OCI-LY7 (cell line): ENCODE results near the gene GATA6.

Experiments
- EZH2phosphoT487 ChIP-seq: fragments of 200-600 bp; sonication (generic); IDR thresholded peaks from 2 replicates; pipeline ENCODE4 v1.6.1; 2018; ENCODE audit warnings: low read depth, borderline replicate concordance, mild to moderate bottlenecking, mixed run types, antibody characterized with exemption, low read length, moderate library complexity, mixed read lengths
- TF ChIP-seq, protein P1 (sequence below): fragments of 200-600 bp; sonication (generic); conservative IDR thresholded peaks from 2 replicates; pipeline ENCODE4 v1.5.1; 2014; ENCODE audit warnings: mild to moderate bottlenecking, antibody characterized with exemption, low read length, moderate library complexity, mixed read lengths

DNA sequence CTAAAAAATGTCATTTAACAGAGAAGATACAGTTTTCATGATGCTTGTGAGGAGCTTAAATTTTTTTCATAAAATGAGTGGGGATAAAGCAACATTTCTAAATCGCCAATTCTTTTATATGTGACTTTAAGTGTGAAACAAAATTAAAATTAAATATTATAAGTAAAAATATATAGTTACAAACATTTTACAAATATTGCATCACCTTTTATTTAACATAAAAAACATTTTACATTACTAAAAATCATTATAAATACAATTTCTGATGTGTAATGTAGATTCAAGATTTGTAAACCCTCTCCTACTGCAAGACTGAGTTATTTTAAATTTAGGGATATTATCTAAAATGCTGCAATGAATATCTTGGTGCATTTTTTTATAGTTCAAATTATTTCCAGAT lies 44.4 kb upstream of the GATA6 start:
- TF ChIP-seq, protein P1, sequence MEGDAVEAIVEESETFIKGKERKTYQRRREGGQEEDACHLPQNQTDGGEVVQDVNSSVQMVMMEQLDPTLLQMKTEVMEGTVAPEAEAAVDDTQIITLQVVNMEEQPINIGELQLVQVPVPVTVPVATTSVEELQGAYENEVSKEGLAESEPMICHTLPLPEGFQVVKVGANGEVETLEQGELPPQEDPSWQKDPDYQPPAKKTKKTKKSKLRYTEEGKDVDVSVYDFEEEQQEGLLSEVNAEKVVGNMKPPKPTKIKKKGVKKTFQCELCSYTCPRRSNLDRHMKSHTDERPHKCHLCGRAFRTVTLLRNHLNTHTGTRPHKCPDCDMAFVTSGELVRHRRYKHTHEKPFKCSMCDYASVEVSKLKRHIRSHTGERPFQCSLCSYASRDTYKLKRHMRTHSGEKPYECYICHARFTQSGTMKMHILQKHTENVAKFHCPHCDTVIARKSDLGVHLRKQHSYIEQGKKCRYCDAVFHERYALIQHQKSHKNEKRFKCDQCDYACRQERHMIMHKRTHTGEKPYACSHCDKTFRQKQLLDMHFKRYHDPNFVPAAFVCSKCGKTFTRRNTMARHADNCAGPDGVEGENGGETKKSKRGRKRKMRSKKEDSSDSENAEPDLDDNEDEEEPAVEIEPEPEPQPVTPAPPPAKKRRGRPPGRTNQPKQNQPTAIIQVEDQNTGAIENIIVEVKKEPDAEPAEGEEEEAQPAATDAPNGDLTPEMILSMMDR: no peak
- no peak for TF ChIP-seq EZH2phosphoT487
